CD4-positive, alpha-beta T cell treated with Interferon alpha-2 for 1 hour (primary cell): ENCODE measurements around the gene TMEM164.

Experiments
- DNase-seq, 2 donors: peaks; one replicate each; pipeline ENCODE4 v3.0.0-alpha.2; 2020 to 2022

Gene TMEM164

DNA sequence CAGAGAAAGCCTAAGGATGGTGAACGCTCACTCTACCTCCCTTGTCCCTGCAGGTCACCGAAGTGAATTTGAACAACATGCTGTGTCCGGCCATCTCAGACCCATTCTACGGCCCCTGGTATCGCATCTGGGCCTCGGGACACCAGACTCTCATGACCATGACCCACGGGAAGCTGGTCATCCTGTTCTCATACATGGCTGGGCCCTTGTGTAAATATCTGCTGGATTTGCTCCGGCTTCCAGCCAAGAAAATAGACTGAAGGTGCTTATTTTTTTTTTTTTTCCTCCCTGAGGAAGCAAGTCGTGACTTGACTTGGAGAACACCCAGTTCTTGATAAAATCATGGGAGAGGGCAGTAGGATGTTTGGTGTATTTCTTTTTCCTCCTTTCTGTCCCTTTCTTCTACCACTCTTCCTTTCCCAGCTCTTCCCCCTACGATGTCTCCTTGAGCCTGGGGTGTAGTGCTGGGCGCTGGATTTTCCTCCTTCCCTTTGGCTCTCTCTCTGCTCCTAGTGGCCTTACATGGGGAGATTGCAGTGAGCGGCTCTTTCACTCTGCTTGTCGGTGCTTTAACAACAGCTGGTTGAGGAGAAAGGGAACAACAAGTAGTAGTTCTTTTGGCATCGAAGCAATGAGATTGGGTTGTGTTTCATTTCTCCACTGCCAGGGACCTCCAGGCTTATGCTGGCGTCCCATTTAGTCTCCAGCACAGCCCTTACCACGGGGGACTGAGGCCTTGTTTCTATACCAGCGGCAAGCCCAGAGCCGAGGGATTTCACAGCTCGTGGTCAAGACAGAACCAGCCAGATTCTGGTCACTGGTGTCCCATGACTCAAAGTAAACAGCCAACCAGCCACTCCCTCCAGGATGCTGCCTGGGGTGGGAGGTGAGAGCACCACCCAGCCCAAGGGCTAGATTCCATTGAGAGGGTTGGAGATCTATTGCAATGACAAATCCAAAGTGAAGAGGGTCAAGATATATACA lies 170.6 kb downstream of the TMEM164 start:
- DNase-seq = no peak

- no peak for DNase-seq
Observed at GRCh38 chrX:110175146-110175545, 172.2 kb downstream of the TMEM164 start.

GRCh38 chrX:110175696-110176095 lies 172.8 kb downstream of the TMEM164 start:
- no peak for DNase-seq

DNA sequence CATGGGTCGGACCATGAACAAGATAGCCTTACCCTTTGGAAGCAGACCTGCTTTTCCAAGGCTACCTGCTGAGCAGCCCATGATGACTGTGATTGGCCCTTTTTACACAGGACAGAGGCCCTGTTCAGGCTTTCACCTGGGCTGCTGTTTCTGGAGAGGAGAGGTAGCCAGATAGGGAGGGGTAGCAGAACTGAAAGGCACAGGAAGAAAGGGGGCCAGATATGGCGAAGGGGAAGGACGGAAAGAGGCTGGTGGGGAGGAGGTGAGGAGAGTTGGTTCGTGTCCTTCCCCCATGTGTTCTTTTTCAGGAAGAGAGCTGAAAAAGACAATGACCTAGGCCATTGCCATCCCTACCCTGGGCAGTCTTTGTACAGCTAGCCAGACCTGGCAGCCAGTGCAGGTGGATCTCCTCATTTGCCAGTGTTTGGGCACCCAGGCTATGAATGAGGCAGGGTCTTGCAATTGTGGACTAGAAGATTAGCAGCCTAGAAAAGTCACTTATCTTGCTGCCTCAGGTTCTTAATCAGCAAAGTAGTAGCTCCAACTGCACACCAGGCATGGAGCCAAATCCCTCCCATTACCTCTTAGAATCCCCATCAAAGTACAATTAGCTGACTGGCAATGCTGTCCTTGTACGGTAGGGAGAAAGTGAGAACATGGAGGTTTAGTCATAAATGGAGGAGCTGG lies 175.4 kb downstream of the TMEM164 start:
- no peak for DNase-seq

- no peak for DNase-seq
Observed at GRCh38 chrX:110180176-110180927, 177.4 kb downstream of the TMEM164 start.

- DNase-seq = no peak
Observed at GRCh38 chrX:110180928-110181310, 178.0 kb downstream of the TMEM164 start.

DNA sequence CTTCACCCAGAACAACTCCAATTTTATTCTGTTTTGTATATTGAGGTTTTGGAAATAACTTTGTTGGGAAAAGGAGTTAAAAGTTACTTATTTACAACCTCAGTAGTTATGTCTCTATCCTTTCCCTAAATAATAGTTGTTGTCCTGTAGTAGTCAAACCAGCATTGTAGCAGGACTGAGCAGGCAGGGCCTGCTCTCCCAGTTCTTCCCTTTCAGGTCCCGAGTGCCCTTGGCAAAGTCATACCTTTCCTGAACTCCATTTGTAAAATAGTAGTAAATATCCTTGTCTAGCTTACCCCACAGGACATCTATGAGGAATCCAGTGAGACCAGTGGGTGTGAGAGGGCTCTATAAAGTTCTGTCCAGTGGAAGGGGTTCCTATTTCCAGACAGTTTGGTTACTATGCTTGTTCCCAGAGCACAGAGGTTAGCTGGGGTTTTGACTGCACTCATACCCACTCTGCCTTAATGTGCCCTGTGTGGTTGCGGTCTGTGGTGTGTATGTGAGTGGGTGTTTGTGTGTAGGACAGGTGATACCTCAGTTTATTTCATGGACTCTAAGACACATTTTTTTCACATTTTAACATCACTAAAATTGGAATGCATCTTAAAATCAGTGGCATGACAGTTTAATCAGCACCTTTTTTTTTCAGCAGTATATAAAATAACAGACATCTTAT lies 178.7 kb downstream of the TMEM164 start:
- no peak for DNase-seq

DNA sequence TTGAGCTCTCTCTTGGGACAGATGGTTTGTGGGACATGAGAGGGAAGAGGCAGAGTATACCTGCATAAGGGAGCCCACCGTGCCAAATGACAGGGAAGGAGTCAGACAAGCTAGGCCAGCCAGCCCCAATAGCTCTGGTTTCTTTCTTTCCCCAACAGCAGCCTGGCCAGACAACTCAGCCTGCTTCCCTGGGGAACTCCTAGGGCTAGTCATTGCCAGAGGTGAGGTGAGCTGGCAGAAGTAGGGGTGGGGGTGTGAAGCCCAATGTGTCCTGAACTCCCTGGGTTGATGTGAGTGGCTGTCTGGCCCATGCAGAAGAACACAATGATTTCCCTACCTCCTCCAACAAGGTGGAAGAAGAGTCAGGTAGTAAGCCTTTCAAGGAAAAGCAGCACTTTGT lies 179.4 kb downstream of the TMEM164 start:
- DNase-seq = no peak

- DNase-seq = no peak
Observed at GRCh38 chrX:110182865-110183264, 180.0 kb downstream of the TMEM164 start.

DNA sequence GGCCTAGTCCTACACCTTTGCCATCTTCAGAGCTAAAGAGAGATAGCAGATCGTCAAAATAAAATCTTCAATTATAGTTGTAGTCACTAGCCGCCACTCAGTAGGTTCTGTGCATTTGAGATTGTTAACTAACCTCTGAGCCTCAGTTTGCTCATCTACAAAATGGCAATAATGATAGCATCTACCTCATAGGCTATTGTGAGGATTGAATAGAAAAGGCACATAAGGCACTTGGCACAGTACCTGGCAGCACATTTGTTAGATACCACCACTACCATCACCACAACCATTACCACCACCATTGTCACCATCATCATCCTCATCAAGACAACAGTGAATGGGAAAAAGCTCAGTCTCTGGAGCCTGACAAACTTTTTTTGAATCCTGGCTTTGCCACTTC lies 180.4 kb downstream of the TMEM164 start:
- no peak for DNase-seq

GRCh38 chrX:110188701-110189558 lies 186.0 kb downstream of the TMEM164 start:
- DNase-seq = no peak

DNA sequence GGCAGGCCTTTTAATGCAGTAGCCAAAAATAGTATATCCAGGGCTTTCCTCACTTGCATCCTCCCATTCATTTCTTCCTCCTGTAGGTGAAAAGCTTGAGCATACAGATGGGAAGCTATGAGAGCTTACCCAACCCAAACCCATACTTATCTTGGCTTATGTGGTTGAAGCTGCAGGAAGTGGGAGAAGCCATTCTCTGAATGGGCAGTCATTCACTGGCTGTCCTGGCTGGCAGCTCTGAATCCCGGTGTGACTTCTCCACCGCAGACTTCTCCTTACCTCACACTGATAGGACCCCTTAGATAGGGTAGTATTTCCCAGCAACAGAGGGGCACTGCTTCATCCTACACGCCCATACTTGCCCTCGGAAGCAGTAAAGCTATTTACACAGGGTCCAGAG lies 189.6 kb downstream of the TMEM164 start:
- no peak for DNase-seq

DNA sequence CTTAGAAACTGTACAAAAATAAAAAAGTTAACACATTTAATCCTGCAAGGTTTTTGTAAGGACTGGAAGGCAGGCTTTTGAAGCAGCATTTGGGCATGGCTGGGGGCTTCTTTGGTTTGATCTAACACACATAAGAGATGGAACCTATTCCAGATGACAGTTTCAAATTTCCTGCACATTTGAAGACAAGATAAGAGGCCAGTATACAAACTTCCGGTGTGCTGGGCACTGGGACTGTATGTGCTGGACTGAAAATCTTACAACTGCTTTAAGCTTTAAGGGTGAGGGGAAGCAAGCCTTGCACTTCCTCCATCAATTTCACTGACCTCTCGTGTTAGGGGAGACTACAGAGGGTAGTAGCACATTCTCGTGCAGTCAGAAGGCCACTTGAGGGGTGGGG lies 192.1 kb downstream of the TMEM164 start:
- DNase-seq = no peak

- DNase-seq = no peak
Observed at GRCh38 chrX:110201799-110202198, 198.9 kb downstream of the TMEM164 start.

DNA sequence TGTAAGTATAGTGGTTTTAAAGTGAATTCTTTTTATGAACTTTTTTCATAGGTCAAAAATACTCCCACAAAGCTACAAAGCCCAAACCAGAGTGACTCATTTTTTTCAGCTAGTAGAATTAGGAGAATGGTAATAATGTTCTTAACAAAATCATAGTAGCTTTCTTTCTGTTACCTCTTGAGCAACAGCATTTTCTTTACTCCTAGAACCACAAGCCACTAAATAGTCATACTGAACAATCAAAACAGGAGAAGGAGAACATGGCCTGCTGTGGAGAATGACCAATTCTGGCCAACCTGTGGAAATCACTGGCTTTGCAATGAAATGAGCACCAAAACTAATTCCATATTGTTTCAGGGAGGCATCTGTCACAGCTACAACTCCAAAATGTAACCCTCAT lies 202.1 kb downstream of the TMEM164 start:
- no peak for DNase-seq

GRCh38 chrX:110208092-110208491 lies 205.2 kb downstream of the TMEM164 start:
- no peak for DNase-seq

- no peak for DNase-seq
Observed at GRCh38 chrX:110210417-110211139, 207.7 kb downstream of the TMEM164 start.

DNA sequence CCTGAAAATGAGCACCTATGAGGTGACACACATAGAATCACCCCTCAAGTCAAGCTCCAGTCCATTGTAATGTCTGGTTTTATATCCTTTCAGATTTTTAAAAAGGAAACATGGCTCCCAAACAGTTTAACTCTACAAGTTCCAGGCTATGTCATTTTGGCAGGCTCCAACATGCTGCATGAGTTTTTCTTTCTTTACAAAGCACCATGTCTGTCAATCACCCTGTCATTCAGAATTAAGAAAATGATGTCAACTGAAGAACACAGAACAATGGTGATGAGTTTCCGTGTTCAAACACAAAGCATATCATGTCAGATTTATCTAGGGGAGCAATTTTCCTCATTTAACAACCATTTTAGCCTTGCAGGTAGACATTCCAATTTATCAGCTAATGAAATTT lies 208.4 kb downstream of the TMEM164 start:
- DNase-seq = no peak

DNA sequence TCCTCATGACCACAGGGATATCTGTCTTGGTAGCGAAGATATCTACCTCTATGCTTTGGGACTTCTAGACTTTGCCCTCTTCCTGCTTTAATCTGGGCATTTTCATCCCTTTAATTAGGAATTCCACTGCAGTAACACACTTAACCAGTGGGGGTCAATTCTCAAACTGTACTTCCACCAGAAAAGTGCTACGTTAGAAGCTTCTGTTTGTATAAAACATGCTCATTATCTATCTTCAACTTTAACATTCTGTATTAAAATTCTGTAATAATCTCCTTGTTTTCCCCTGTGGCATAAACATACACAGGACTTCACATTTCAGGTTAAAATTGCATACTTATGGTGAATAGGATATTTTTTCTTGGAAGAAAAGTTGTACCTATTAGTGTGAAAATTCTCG lies 209.4 kb downstream of the TMEM164 start:
- DNase-seq = no peak

- no peak for DNase-seq
Observed at GRCh38 chrX:110213183-110213582, 210.3 kb downstream of the TMEM164 start.

GRCh38 chrX:110214684-110215083 lies 211.8 kb downstream of the TMEM164 start:
- DNase-seq = no peak
